Fibroblast of pulmonary artery (primary cell): ENCODE data around the gene COMT.

ENCODE experiments used
- DNase-seq: peaks from one replicate; pipeline ENCODE4 v3.0.0-alpha.2; 2010; ENCODE audit warnings: low read depth
- H3K4me3 ChIP-seq: replicated peaks from 2 replicates; pipeline ENCODE4 v1.5.1; 2011; ENCODE audit warnings: low read depth, mild to moderate bottlenecking, control low read depth, low read length, moderate library complexity
- CTCF ChIP-seq: IDR thresholded peaks from 2 replicates; pipeline ENCODE4 v1.5.1; 2011; ENCODE audit warnings: mild to moderate bottlenecking, control low read depth, low read length, inconsistent platforms; ENCODE audit errors: missing control alignments

COMT gene

GRCh38 chr22:19997561-19998231 lies 56.1 kb downstream of the COMT start:
- DNase-seq, result no peak
- H3K4me3 ChIP-seq, result no peak overlapping the region
- no peak for TF ChIP-seq CTCF

GRCh38 chr22:19998232-19998951 lies 56.8 kb downstream of the COMT start:
- no peak for DNase-seq

GRCh38 chr22:19998991-19999820 lies 57.6 kb downstream of the COMT start:
- H3K4me3 ChIP-seq, result no peak overlapping the region
- no peak for TF ChIP-seq CTCF
- DNase-seq, result no peak

More at GRCh38 chr22:19998232-19998951, 56.8 kb downstream of the COMT start:
- no peak overlapping the region for H3K4me3 ChIP-seq
- TF ChIP-seq CTCF, result no peak

GRCh38 chr22:20000246-20001081 lies 58.9 kb downstream of the COMT start:
- DNase-seq, result no peak

GRCh38 chr22:20001082-20001638 lies 59.6 kb downstream of the COMT start:
- no peak overlapping the region for H3K4me3 ChIP-seq
- DNase-seq, result no peak
- TF ChIP-seq CTCF, result no peak

More at GRCh38 chr22:20000246-20001081, 58.9 kb downstream of the COMT start:
- no peak overlapping the region for H3K4me3 ChIP-seq
- no peak for TF ChIP-seq CTCF

- no peak overlapping the region for H3K4me3 ChIP-seq
- no peak for TF ChIP-seq CTCF
- no peak for DNase-seq
Measured at GRCh38 chr22:20002128-20002527, 60.6 kb downstream of the COMT start.
